Measurements from ENCODE around the gene MT1M. TPM values are rescaled to one million over a fixed set of nuclear protein-coding genes. Genes with fewer than 3 reads are reported as not detected.

Gene MT1M
- total and polyA plus RNA-seq, 10 donors: 0.44 to 11.8 (median 3.6) TPM

DNA sequence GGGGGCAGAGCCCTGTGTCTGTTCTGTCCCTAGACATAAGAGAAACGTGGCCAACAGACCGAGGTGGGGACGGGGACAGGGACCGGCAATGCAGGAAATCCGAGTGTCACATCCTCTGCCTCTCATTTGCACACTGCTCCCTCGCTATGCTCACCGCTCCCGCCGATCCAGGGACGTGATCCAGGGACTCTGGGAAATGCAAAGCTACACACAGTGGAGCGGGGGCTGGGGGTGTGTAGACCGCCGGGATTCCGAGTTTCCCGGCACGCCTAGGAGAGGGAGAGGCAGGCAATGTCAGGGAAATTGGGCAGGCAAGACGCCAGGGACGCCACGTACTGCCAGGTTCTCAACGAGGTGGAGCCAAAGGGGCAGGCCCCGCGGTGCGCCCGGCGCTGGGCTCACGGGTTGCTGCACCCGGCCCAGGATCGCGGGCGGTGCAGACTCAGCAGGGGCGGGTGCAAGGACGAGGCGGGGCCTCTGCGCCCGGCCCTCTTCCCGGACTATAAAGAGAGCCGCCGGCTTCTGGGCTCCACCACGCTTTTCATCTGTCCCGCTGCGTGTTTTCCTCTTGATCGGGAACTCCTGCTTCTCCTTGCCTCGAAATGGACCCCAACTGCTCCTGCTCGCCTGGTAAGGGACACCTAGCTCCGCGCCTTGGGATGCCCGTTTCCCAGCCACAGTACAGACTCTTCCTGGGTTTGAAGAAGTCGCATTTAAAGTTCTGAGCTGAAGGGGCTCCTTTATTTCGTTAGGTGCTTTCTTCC, 49.7 kb downstream of the MT1M start, which contains the start of gene MT1X:
Gene MT1X, plus strand, starts transcription at position 532 of the 764 bp plus-strand sequence. Its CDS starts 71 bp downstream, at position 603.
- intact Hi-C loops (cut with DNase I; ENCODE audit: low total_unique reads): loop anchor here (10.0 kb wide), 1 partner anchor 77 kb away; the partner anchor contains the start of gene MT2A
- peaks cover 0 to 7% (median 0%) of the 10 kb centered on the region in 7 donors for H3K27me3 ChIP-seq (replicated peaks in 1 of 7)
- 0 to 2% (median 0%) methylated on average over 12 to 49 of the region's 49 CpGs for WGBS, 5 donors
- peak within 1 kb of the TSS; percentile 22 to 73 (median 48) for H3K4me3 ChIP-seq
- H3K9me3 ChIP-seq: peaks cover 0 to 10% (median 3%) of the 10 kb centered on the region in 8 donors
- TF ChIP-seq POLR2AphosphoS5 (IDR thresholded peaks at IDR 0.05) (peak; percentile 92 to 96 (median 93)), POLR2A (IDR thresholded peaks at IDR 0.05) (peak in 1 of 3 donors; percentile 84)
- TF ChIP-seq, protein P1, sequence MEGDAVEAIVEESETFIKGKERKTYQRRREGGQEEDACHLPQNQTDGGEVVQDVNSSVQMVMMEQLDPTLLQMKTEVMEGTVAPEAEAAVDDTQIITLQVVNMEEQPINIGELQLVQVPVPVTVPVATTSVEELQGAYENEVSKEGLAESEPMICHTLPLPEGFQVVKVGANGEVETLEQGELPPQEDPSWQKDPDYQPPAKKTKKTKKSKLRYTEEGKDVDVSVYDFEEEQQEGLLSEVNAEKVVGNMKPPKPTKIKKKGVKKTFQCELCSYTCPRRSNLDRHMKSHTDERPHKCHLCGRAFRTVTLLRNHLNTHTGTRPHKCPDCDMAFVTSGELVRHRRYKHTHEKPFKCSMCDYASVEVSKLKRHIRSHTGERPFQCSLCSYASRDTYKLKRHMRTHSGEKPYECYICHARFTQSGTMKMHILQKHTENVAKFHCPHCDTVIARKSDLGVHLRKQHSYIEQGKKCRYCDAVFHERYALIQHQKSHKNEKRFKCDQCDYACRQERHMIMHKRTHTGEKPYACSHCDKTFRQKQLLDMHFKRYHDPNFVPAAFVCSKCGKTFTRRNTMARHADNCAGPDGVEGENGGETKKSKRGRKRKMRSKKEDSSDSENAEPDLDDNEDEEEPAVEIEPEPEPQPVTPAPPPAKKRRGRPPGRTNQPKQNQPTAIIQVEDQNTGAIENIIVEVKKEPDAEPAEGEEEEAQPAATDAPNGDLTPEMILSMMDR (IDR thresholded peaks at IDR 0.05 in 8 of 11, conservative IDR thresholded peaks at IDR 0.05 in 3 of 11): no peak
- peak; percentile 98 for DNase-seq
- H3K4me1 ChIP-seq: peaks cover 0 to 30% (median 23%) of the 10 kb centered on the region in 6 donors
- peak within 1 kb of the TSS; percentile 54 to 86 (median 80) for H3K27ac ChIP-seq
- no peaks in the 10 kb centered on the region for H3K36me3 ChIP-seq

DNA sequence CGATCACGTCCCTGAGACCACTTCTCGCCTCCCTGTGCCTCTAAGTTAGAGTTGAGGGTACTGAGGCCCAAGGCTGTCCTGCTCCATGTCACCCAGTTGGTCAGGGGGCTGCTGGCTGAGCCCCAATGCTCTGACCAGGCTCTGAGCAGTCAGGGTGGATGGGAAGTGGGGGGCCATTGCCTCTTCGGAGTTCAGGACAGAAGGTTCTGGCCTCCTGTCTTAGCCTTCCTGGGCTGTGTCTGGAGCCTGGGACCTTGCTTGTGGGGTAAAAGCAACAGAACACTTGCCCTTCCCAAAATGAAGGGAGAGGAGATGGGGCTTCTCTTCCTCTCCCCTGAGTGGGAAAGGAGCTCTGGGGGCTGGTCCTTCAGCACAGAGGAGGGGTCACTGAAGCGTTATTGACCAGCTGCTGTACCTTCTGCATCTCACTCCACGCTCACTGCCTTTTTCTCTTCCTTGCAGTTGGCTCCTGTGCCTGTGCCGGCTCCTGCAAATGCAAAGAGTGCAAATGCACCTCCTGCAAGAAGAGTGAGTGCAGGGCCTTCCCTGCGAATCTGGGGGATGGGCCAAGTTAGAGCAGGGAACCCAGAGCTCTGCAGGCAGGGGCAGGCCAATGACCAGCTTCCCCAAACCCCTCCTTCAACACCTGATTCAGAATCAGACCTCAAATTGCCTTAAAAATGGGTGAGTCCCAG, 50.4 kb downstream of the MT1M start:
- TF ChIP-seq, protein P1 (IDR thresholded peaks at IDR 0.05 in 8 of 11, conservative IDR thresholded peaks at IDR 0.05 in 3 of 11): no peak
- TF ChIP-seq POLR2AphosphoS5 (IDR thresholded peaks at IDR 0.05): no peak
- TF ChIP-seq POLR2A (IDR thresholded peaks at IDR 0.05): no peak
- H3K27ac ChIP-seq: peak overlapping the region in 7 of 8 donors; percentile 61 to 86 (median 80)
- intact Hi-C loops (cut with DNase I; ENCODE audit: low total_unique reads): loop anchor here (10.0 kb wide), 1 partner anchor 78 kb away; the partner anchor contains the start of gene MT2A
- H3K27me3 ChIP-seq (replicated peaks in 1 of 7): peaks cover 0 to 6% (median 0%) of the 10 kb centered on the region in 7 donors
- H3K9me3 ChIP-seq: peaks cover 0 to 11% (median 3%) of the 10 kb centered on the region in 8 donors
- no peak for DNase-seq
- WGBS, 5 donors: 36 to 49% (median 40%) methylated on average over 7 to 8 of the region's 8 CpGs
- no peaks in the 10 kb centered on the region for H3K36me3 ChIP-seq
- peaks cover 0 to 30% (median 23%) of the 10 kb centered on the region in 6 donors for H3K4me1 ChIP-seq
- H3K4me3 ChIP-seq: peak overlapping the region in 7 of 8 donors; percentile 40 to 73 (median 53)

Other genes starting within 250 kb of the MT1M start
- 100 to 1,000 TPM in 5 of 7 donors, 10 to 100 TPM in 2; 88.5 to 249 (median 126) TPM for gene AMFR, start 207.1 kb upstream of the MT1M start, total RNA-seq
- gene AMFR, start 207.1 kb upstream of the MT1M start, polyA plus RNA-seq: 10 to 100 TPM; 48.1 to 74.4 (median 56.2) TPM
- gene NUDT21, start 181.3 kb upstream of the MT1M start, total RNA-seq: 10 to 100 TPM; 52.8 to 93.0 (median 83.2) TPM
- gene NUDT21, start 181.3 kb upstream of the MT1M start, polyA plus RNA-seq: 10 to 100 TPM; 19.4 to 36.8 (median 29.2) TPM
- 10 to 100 TPM; 22.8 to 34.7 (median 30.5) TPM for gene OGFOD1, start 181.1 kb upstream of the MT1M start, total RNA-seq
- 10 to 100 TPM in 2 of 3 donors, 1 to 10 TPM in 1; 6.9 to 11.6 (median 10.3) TPM for gene OGFOD1, start 181.1 kb upstream of the MT1M start, polyA plus RNA-seq
- gene BBS2, start 112.6 kb upstream of the MT1M start, total RNA-seq: 10 to 100 TPM; 29.1 to 70.3 (median 52.8) TPM
- 10 to 100 TPM; 22.9 to 52.5 (median 33.3) TPM for gene BBS2, start 112.6 kb upstream of the MT1M start, polyA plus RNA-seq
- gene MT4, start 67.6 kb upstream of the MT1M start, total RNA-seq: not detected
- gene MT4, start 67.6 kb upstream of the MT1M start, polyA plus RNA-seq: not detected
- under 1 TPM in 1 of 7 donors, not detected in 6; 0.77 TPM for gene MT3, start 43.1 kb upstream of the MT1M start, total RNA-seq
- gene MT3, start 43.1 kb upstream of the MT1M start, polyA plus RNA-seq: 10 to 100 TPM in 1 of 3 donors, 1 to 10 TPM in 1, not detected in 1; 1.5 to 11.5 TPM
- 10 to 100 TPM; 25.3 to 96.9 (median 43.8) TPM for gene MT2A, start 24.1 kb upstream of the MT1M start, total RNA-seq
- gene MT2A, start 24.1 kb upstream of the MT1M start, polyA plus RNA-seq: 100 to 1,000 TPM in 2 of 3 donors, 10 to 100 TPM in 1; 73.3 to 176 (median 112) TPM
- gene MT1E, start 6.9 kb upstream of the MT1M start, total RNA-seq: 10 to 100 TPM in 6 of 7 donors, 1 to 10 TPM in 1; 2.5 to 49.6 (median 19.7) TPM
- 10 to 100 TPM; 21.0 to 34.0 (median 33.0) TPM for gene MT1E, start 6.9 kb upstream of the MT1M start, polyA plus RNA-seq
- gene MT1A, start 6.0 kb downstream of the MT1M start, total RNA-seq: 10 to 100 TPM in 1 of 7 donors, 1 to 10 TPM in 2, not detected in 4; 1.5 to 27.3 (median 1.5) TPM
- gene MT1A, start 6.0 kb downstream of the MT1M start, polyA plus RNA-seq: 10 to 100 TPM in 1 of 3 donors, 1 to 10 TPM in 2; 1.1 to 14.2 (median 8.5) TPM
- not detected for gene MT1B, start 19.2 kb downstream of the MT1M start, total RNA-seq
- gene MT1B, start 19.2 kb downstream of the MT1M start, polyA plus RNA-seq: not detected
- 10 to 100 TPM in 6 of 7 donors, 1 to 10 TPM in 1; 6.4 to 21.0 (median 13.6) TPM for gene MT1F, start 25.3 kb downstream of the MT1M start, total RNA-seq
- gene MT1F, start 25.3 kb downstream of the MT1M start, polyA plus RNA-seq: 10 to 100 TPM; 16.6 to 20.1 (median 19.4) TPM
- 1 to 10 TPM in 2 of 7 donors, not detected in 5; 1.1 to 3.9 TPM for gene MT1G, start 35.4 kb downstream of the MT1M start, total RNA-seq
- 10 to 100 TPM in 2 of 3 donors, 1 to 10 TPM in 1; 3.2 to 12.2 (median 12.1) TPM for gene MT1G, start 35.4 kb downstream of the MT1M start, polyA plus RNA-seq
- gene MT1H, start 37.2 kb downstream of the MT1M start, total RNA-seq: not detected
- gene MT1H, start 37.2 kb downstream of the MT1M start, polyA plus RNA-seq: 1 to 10 TPM in 1 of 3 donors, under 1 TPM in 2; 0.54 to 1.1 (median 0.96) TPM
- gene MT1X, start 49.8 kb downstream of the MT1M start, total RNA-seq: 10 to 100 TPM; 13.0 to 28.7 (median 19.4) TPM
- gene MT1X, start 49.8 kb downstream of the MT1M start, polyA plus RNA-seq: 100 to 1,000 TPM in 1 of 3 donors, 10 to 100 TPM in 2; 36.1 to 113 (median 44.4) TPM
- gene NUP93, start 97.5 kb downstream of the MT1M start, total RNA-seq: 100 to 1,000 TPM in 1 of 7 donors, 10 to 100 TPM in 6; 29.2 to 102 (median 69.2) TPM
- 10 to 100 TPM; 41.1 to 58.3 (median 55.0) TPM for gene NUP93, start 97.5 kb downstream of the MT1M start, polyA plus RNA-seq
- gene SLC12A3, start 232.5 kb downstream of the MT1M start, total RNA-seq: 1 to 10 TPM in 3 of 7 donors, under 1 TPM in 4; 0.42 to 2.6 (median 0.94) TPM
- 1 to 10 TPM in 2 of 3 donors, under 1 TPM in 1; 0.46 to 2.3 (median 1.9) TPM for gene SLC12A3, start 232.5 kb downstream of the MT1M start, polyA plus RNA-seq